DMS79 treated with DMSO at 0.1 percent for 48 hours (cell line): ENCODE measurements around the gene CRYBG1.
"Not testable (repeated sequence)": the region's sequence is repeated elsewhere in the genome, so short reads cannot be mapped to it uniquely, and the experiment has no call there.

Experiments
- DNase-seq: peaks from one replicate; lab custom pipeline; 2025; lab: John Stamatoyannopoulos, UW

CRYBG1 gene

GRCh38 chr6:106372838-106373501 is 12.5 kb downstream of the CRYBG1 start:
- DNase-seq = no peak

GRCh38 chr6:106373502-106374239 is 13.2 kb downstream of the CRYBG1 start:
- DNase-seq = no peak

GRCh38 chr6:106377061-106377540 is 16.6 kb downstream of the CRYBG1 start:
- no peak for DNase-seq

GRCh38 chr6:106379951-106380350 is 19.4 kb downstream of the CRYBG1 start:
- no peak for DNase-seq

GRCh38 chr6:106380407-106380806 is 19.9 kb downstream of the CRYBG1 start:
- no peak for DNase-seq

GRCh38 chr6:106381223-106381622 is 20.7 kb downstream of the CRYBG1 start:
- no peak for DNase-seq

- no peak for DNase-seq
Measured at GRCh38 chr6:106381881-106382280, 21.4 kb downstream of the CRYBG1 start.

GRCh38 chr6:106383573-106383972 is 23.1 kb downstream of the CRYBG1 start:
- DNase-seq = no peak

GRCh38 chr6:106385530-106385929 is 25.0 kb downstream of the CRYBG1 start:
- DNase-seq = no peak

GRCh38 chr6:106387875-106388274 is 27.4 kb downstream of the CRYBG1 start:
- no peak for DNase-seq

- no peak for DNase-seq
Measured at GRCh38 chr6:106390088-106390487, 29.6 kb downstream of the CRYBG1 start.

- DNase-seq = no peak
Measured at GRCh38 chr6:106396426-106397220, 36.1 kb downstream of the CRYBG1 start.

GRCh38 chr6:106397431-106397830 is 36.9 kb downstream of the CRYBG1 start:
- DNase-seq = no peak

GRCh38 chr6:106398621-106399020 is 38.1 kb downstream of the CRYBG1 start:
- DNase-seq = no peak

- not testable (repeated sequence) for DNase-seq
Measured at GRCh38 chr6:106405044-106405443, 44.5 kb downstream of the CRYBG1 start.

- no peak for DNase-seq
Measured at GRCh38 chr6:106411056-106411455, 50.5 kb downstream of the CRYBG1 start.

- no peak for DNase-seq
Measured at GRCh38 chr6:106411643-106412200, 51.2 kb downstream of the CRYBG1 start.

GRCh38 chr6:106413016-106413415 is 52.5 kb downstream of the CRYBG1 start:
- DNase-seq = no peak

GRCh38 chr6:106413722-106414121 is 53.2 kb downstream of the CRYBG1 start:
- DNase-seq = no peak

GRCh38 chr6:106415921-106416320 is 55.4 kb downstream of the CRYBG1 start:
- DNase-seq = no peak

GRCh38 chr6:106417572-106418147 is 57.1 kb downstream of the CRYBG1 start:
- DNase-seq = no peak
